Adrenal gland (tissue), 12 donors: ENCODE data around the gene PARP2. TPM values are rescaled to one million over a fixed set of nuclear protein-coding genes. Genes with fewer than 3 reads are reported as not detected.
A peak's percentile ranks its signal among the peaks of the same experiment; 100 is the strongest.

ENCODE experiments used
- DNase-seq, 7 donors: peaks; one replicate each; pipeline ENCODE4 v3.0.0-alpha.2; 2019 to 2020
- H3K27ac ChIP-seq, 5 donors: fragments of 200-600 bp; sonication (generic) in 4 of 5; 1 replicate in 3 of 5; 2 replicates in 2 of 5; pipeline versions ENCODE4 v1.5.1 to v1.8.0; 2016 to 2020; ENCODE audit warnings: mild to moderate bottlenecking in 1 of 5
- H3K27me3 ChIP-seq: fragments of 200-600 bp; 2 replicates; pipeline ENCODE4 v1.8.0; 2021
- H3K36me3 ChIP-seq, 2 donors: fragments of 200-600 bp; replicated peaks in 1 of 2; 1 replicate in 1 of 2; 2 replicates in 1 of 2; pipeline versions ENCODE4 v1.5.1 to v1.8.0; 2018 to 2022
- H3K4me1 ChIP-seq, 2 donors: fragments of 200-600 bp; replicated peaks in 1 of 2; 1 replicate in 1 of 2; 2 replicates in 1 of 2; pipeline versions ENCODE4 v1.5.1 to v1.8.0; 2018 to 2021
- H3K4me3 ChIP-seq, 4 donors: fragments of 200-600 bp; sonication (generic) in 3 of 4; one replicate each; pipeline ENCODE4 v1.5.1; 2016 to 2018
- H3K9me3 ChIP-seq, 3 donors: fragments of 200-600 bp; sonication (generic) in 1 of 3; replicated peaks in 1 of 3; 1 replicate in 2 of 3; 2 replicates in 1 of 3; pipeline versions ENCODE4 v1.5.1 to v1.8.0; 2016 to 2021
- CTCF ChIP-seq, 6 experiments: fragments of 450-650 bp in 4 of 6; fragments of 200-600 bp in 2 of 6; sonication (generic) in 1 of 6; IDR thresholded peaks; 1 replicate in 5 of 6; 2 replicates in 1 of 6; pipeline versions ENCODE4 v1.5.1 to v1.8.0; 2016 to 2021; ENCODE audit warnings: antibody characterized with exemption in 6 of 6, mild to moderate bottlenecking in 2 of 6, moderate library complexity in 1 of 6
- POLR2A ChIP-seq, 2 donors: fragments of 450-650 bp; IDR thresholded peaks; one replicate each; pipeline ENCODE4 v1.6.1; 2017; ENCODE audit warnings: antibody characterized with exemption in 2 of 2, mild to moderate bottlenecking in 2 of 2, moderate library complexity in 1 of 2
- WGBS, 4 donors: extraction: QIAGEN DNeasy Blood & Tissue Kit in 2 of 4; methylation state at CpG; one replicate each; pipeline versions ENCODE4 v1.1.5 to v1.1.7; 2013 to 2017; 5-methylcytosine and 5-hydroxymethylcytosine counted together
- intact Hi-C, 2 donors: fragments of 100-400 bp; cut with DNase I; formaldehyde crosslinking; loops; one replicate each; pipeline versions ENCODE4 v1.14.1 to v1.15.0; 2022 to 2023
- polyA plus RNA-seq, 3 donors: library from polyadenylated mRNA; stranded (reverse); fragments of 200-250 nt in 2 of 3; fragments of 350-450 nt in 1 of 3; fragmentation: Illumina TruSeq in 1 of 3; extraction: RNeasy Lipid Tissue Mini Kit (QIAGEN cat#74804) in 1 of 3; gene quantifications; one replicate each; pipeline ENCODE4 v1.2.3, GENCODE V29; 2013 to 2014
- total RNA-seq, 9 donors: library from RNA; depleted of rRNA in 4 of 9; stranded (reverse); fragments of >200 nt in 4 of 9; fragments of 120-200 nt in 1 of 9; fragmentation: NEBNext Ultra II Directional in 1 of 9; extraction: Animal tissue kit (Norgen Biotek cat#: 25700) in 1 of 9; gene quantifications; one replicate each; pipeline versions ENCODE4 v1.1.0 to v1.2.4, GENCODE V29; 2013 to 2023
- donor health status: healthy with polysubstance abuse.
- donor health status: Bipolar disorder and iron deficiency.
- donor health status: DM: yes; HTN: yes; CAD: no.
- donor health status: DM: no; HTN: no; CAD: no.
- donor health status: DM: no; HTN: no; CAD: no.
- donor health status: DM: yes; HTN: yes; CAD: no.

The PARP2 gene
- total and polyA plus RNA-seq, 12 donors, result 8.5 to 55.2 (median 24.4) TPM

GRCh38 chr14:20317720-20318119, 25.7 kb upstream of the PARP2 start:
- intact Hi-C loops, result no loop called here
- H3K36me3 ChIP-seq, result peaks cover 0 to 60% of the 10 kb centered on the region in 2 donors
- WGBS, 4 donors, result 92 to 98% (median 97%) methylated on average over 16 of the region's 16 CpGs

GRCh38 chr14:20327005-20327869, 16.2 kb upstream of the PARP2 start:
- Histone ChIP-seq H3K27ac (peak overlapping the region in 4 of 5 donors; percentile 10 to 63 (median 54)), H3K27me3 (no peaks in the 10 kb centered on the region), H3K9me3 (no peaks in the 10 kb centered on the region), H3K4me3 (no peak overlapping the region), H3K36me3 (peaks cover 0 to 21% of the 10 kb centered on the region in 2 donors), H3K4me1 (peaks cover 12 to 22% of the 10 kb centered on the region in 2 donors)
- intact Hi-C loops, result loop anchor here in 1 of 2 donors (5.0 to 10.0 kb wide), 2 partner anchors 280 to 358 kb away; partner anchors contain the start of genes ANG and RNASE4
- TF ChIP-seq CTCF (IDR thresholded peaks at IDR 0.05) (peak; percentile 70 to 93 (median 88)), POLR2A (IDR thresholded peaks at IDR 0.05) (no peak)
- WGBS, 4 donors, result 22 to 27% (median 23%) methylated on average over 8 of the region's 8 CpGs
- DNase-seq, result peak in 3 of 7 donors; percentile 19 to 42 (median 31)

More at GRCh38 chr14:20317720-20318119, 25.7 kb upstream of the PARP2 start:
- TF ChIP-seq POLR2A (IDR thresholded peaks at IDR 0.05), result no peak
- TF ChIP-seq CTCF (IDR thresholded peaks at IDR 0.05), result no peak
- Histone ChIP-seq H3K4me1 (no peaks in the 10 kb centered on the region), H3K27me3 (no peaks in the 10 kb centered on the region), H3K27ac (no peak overlapping the region), H3K9me3 (no peaks in the 10 kb centered on the region), H3K4me3 (no peak overlapping the region)
- DNase-seq, result no peak

- no peak overlapping the region for H3K4me3 ChIP-seq
- H3K9me3 ChIP-seq, result no peaks in the 10 kb centered on the region
- no peak overlapping the region for H3K27ac ChIP-seq
- peaks cover 0 to 21% of the 10 kb centered on the region in 2 donors for H3K36me3 ChIP-seq
- intact Hi-C loops, result loop anchor here in 1 of 2 donors (5.0 to 10.0 kb wide), 2 partner anchors 279 to 356 kb away; partner anchors contain the start of genes ANG and RNASE4
- H3K27me3 ChIP-seq, result no peaks in the 10 kb centered on the region
- DNase-seq, result no peak
- TF ChIP-seq CTCF (IDR thresholded peaks at IDR 0.05) (no peak), POLR2A (IDR thresholded peaks at IDR 0.05) (no peak)
- 45 to 52% (median 49%) methylated on average over 2 of the region's 2 CpGs for WGBS, 4 donors
- H3K4me1 ChIP-seq, result peaks cover 18 to 31% of the 10 kb centered on the region in 2 donors
Measured at GRCh38 chr14:20328705-20329104, 14.7 kb upstream of the PARP2 start.

- peaks cover 0 to 16% of the 10 kb centered on the region in 2 donors for H3K36me3 ChIP-seq
- no peaks in the 10 kb centered on the region for H3K27me3 ChIP-seq
- TF ChIP-seq CTCF (IDR thresholded peaks at IDR 0.05) (no peak), POLR2A (IDR thresholded peaks at IDR 0.05) (no peak)
- no peak overlapping the region for H3K27ac ChIP-seq
- intact Hi-C loops, result loop anchor here in 1 of 2 donors (5.0 to 10.0 kb wide), 2 partner anchors 278 to 355 kb away; partner anchors contain the start of genes ANG and RNASE4
- WGBS, 4 donors, result 45 to 95% (median 80%) methylated on average over 2 of the region's 2 CpGs
- H3K4me3 ChIP-seq, result no peak overlapping the region
- no peak for DNase-seq
- H3K4me1 ChIP-seq, result peaks cover 18 to 32% of the 10 kb centered on the region in 2 donors
- H3K9me3 ChIP-seq, result no peaks in the 10 kb centered on the region
Measured at GRCh38 chr14:20329355-20329754, 14.1 kb upstream of the PARP2 start.
